Psoas muscle (tissue), 8 donors: ENCODE results near the gene ADORA1. TPM values are rescaled to one million over a fixed set of nuclear protein-coding genes. Genes with fewer than 3 reads are reported as not detected.

Source experiments
- ATAC-seq, 4 donors: fragments of 200-7000 bp; cut with Tn5 transposase; one replicate each; pipeline ENCODE4 v1.9.1; 2020; ENCODE audit warnings: moderate library complexity in 3 of 4, mild to moderate bottlenecking in 2 of 4
- DNase-seq, 2 donors: peaks; one replicate each; pipeline ENCODE4 v3.0.0-alpha.2; 2020
- H3K27ac ChIP-seq: fragments of 200-600 bp; one replicate; pipeline ENCODE4 v1.8.0; 2022
- H3K27me3 ChIP-seq, 3 donors: fragments of 200-600 bp in 1 of 3; one replicate each; pipeline versions ENCODE4 v1.6.1 to v1.8.0; 2013 to 2022; ENCODE audit warnings: low read length in 2 of 3, mild to moderate bottlenecking in 2 of 3, moderate library complexity in 1 of 3; ENCODE audit not compliant: insufficient read depth in 3 of 3
- H3K36me3 ChIP-seq, 2 donors: fragments of 200-600 bp in 1 of 2; one replicate each; pipeline versions ENCODE4 v1.6.1 to v1.8.0; 2013 to 2022; ENCODE audit warnings: low read depth in 1 of 2, mild to moderate bottlenecking in 1 of 2, moderate library complexity in 1 of 2; ENCODE audit not compliant: insufficient read depth in 1 of 2
- H3K4me1 ChIP-seq: fragments of 200-600 bp; one replicate; pipeline ENCODE4 v1.8.0; 2022
- H3K4me3 ChIP-seq: fragments of 200-600 bp; one replicate; pipeline ENCODE4 v1.8.0; 2022; ENCODE audit warnings: mild to moderate bottlenecking
- H3K9me3 ChIP-seq: fragments of 200-600 bp; one replicate; pipeline ENCODE4 v1.8.0; 2022
- CTCF ChIP-seq: fragments of 200-600 bp; IDR thresholded peaks from one replicate; pipeline ENCODE4 v1.8.0; 2022; ENCODE audit warnings: antibody characterized with exemption
- WGBS, 3 donors: extraction: QIAGEN DNeasy Blood & Tissue Kit; methylation state at CpG; one replicate each; pipeline versions ENCODE4 v1.1.6 to v1.1.7; 2013; 5-methylcytosine and 5-hydroxymethylcytosine counted together
- intact Hi-C, 2 donors: fragments of 100-400 bp; cut with DNase I; formaldehyde crosslinking; loops; one replicate each; pipeline versions ENCODE4 v1.11.0 to v1.14.2; 2022
- polyA plus RNA-seq, 3 donors: library from polyadenylated mRNA; stranded (reverse); fragments of 200-250 nt; gene quantifications; one replicate each; pipeline ENCODE4 v1.2.3, GENCODE V29; 2013
- total RNA-seq, 4 donors: library from RNA; stranded (reverse); fragmentation: NEBNext Ultra II Directional in 2 of 4; extraction: Animal tissue kit (Norgen Biotek cat#: 25700) in 2 of 4; gene quantifications; one replicate each; pipeline versions ENCODE4 v1.2.1 to v1.2.4, GENCODE V29; 2021 to 2023
- donor health status: healthy with polysubstance abuse.
- donor health status: DM: no; HTN: no; CAD: no; lungs with moderate emphysema.
- donor health status: Bipolar disorder and iron deficiency.
- donor health status: healthy.
- donor health status: DM: yes; HTN: yes; CAD: no.
- donor health status: DM: no; HTN: no; CAD: no.
- donor health status: DM: no; HTN: no; CAD: no.
- donor health status: DM: yes; HTN: yes; CAD: no.

The ADORA1 gene
- total and polyA plus RNA-seq, 7 donors = 1.1 to 10.4 (median 1.8) TPM

- no peak for DNase-seq
- Histone ChIP-seq H3K9me3 (no peaks in the 10 kb centered on the region), H3K27me3 (no peaks in the 10 kb centered on the region), H3K4me1 (peaks cover under 1% of the 10 kb centered on the region), H3K27ac (no peak overlapping the region), H3K4me3 (no peak overlapping the region), H3K36me3 (no peaks in the 10 kb centered on the region)
- TF ChIP-seq CTCF = no peak
- intact Hi-C loops = no loop called here
- no peak for ATAC-seq
Observed at GRCh38 chr1:203104789-203105390, 22.6 kb upstream of the ADORA1 start.

GRCh38 chr1:203112475-203112874 lies 15.1 kb upstream of the ADORA1 start:
- no peaks in the 10 kb centered on the region for H3K9me3 ChIP-seq
- H3K4me1 ChIP-seq = peaks cover 14% of the 10 kb centered on the region
- 23 to 56% (median 39%) methylated on average over 2 of the region's 2 CpGs for WGBS, 3 donors
- H3K4me3 ChIP-seq = no peak overlapping the region
- H3K27me3 ChIP-seq = no peaks in the 10 kb centered on the region
- no peak for TF ChIP-seq CTCF
- DNase-seq (no peak), ATAC-seq (no peak)
- H3K36me3 ChIP-seq = no peaks in the 10 kb centered on the region
- intact Hi-C loops = loop anchor here in 1 of 2 donors (5.0 kb wide), 1 partner anchor 70 kb away; no protein-coding TSS in a partner anchor
- no peak overlapping the region for H3K27ac ChIP-seq

GRCh38 chr1:203113308-203113707 lies 14.2 kb upstream of the ADORA1 start:
- 67 to 93% (median 92%) methylated on average over 4 of the region's 4 CpGs for WGBS, 3 donors
- H3K36me3 ChIP-seq = no peaks in the 10 kb centered on the region
- intact Hi-C loops = loop anchor here in 1 of 2 donors (5.0 kb wide), 1 partner anchor 71 kb away; no protein-coding TSS in a partner anchor
- no peaks in the 10 kb centered on the region for H3K9me3 ChIP-seq
- no peak for ATAC-seq
- no peak for TF ChIP-seq CTCF
- no peaks in the 10 kb centered on the region for H3K27me3 ChIP-seq
- H3K27ac ChIP-seq = no peak overlapping the region
- peaks cover 22% of the 10 kb centered on the region for H3K4me1 ChIP-seq
- no peak overlapping the region for H3K4me3 ChIP-seq
- DNase-seq = no peak

- H3K27ac ChIP-seq = no peak overlapping the region
- no peak for TF ChIP-seq CTCF
- 77 to 86% (median 79%) methylated on average over 7 of the region's 7 CpGs for WGBS, 3 donors
- no peak for DNase-seq
- peaks cover 24% of the 10 kb centered on the region for H3K4me1 ChIP-seq
- H3K36me3 ChIP-seq = no peaks in the 10 kb centered on the region
- H3K9me3 ChIP-seq = no peaks in the 10 kb centered on the region
- H3K27me3 ChIP-seq = no peaks in the 10 kb centered on the region
- no peak for ATAC-seq
- H3K4me3 ChIP-seq = no peak overlapping the region
- intact Hi-C loops = loop anchor here in 1 of 2 donors (5.0 kb wide), 1 partner anchor 72 kb away; no protein-coding TSS in a partner anchor
Observed at GRCh38 chr1:203114202-203114601, 13.3 kb upstream of the ADORA1 start.
